NCI-H128 (cell line): ENCODE results near the gene PRKCA.
"Not testable (repeated sequence)": the region's sequence is repeated elsewhere in the genome, so short reads cannot be mapped to it uniquely, and the experiment has no call there.

ENCODE experiments used
- DNase-seq: peaks from one replicate; lab custom pipeline; 2025; ENCODE audit not compliant: unreplicated experiment; lab: John Stamatoyannopoulos, UW

PRKCA gene

GRCh38 chr17:66381701-66382362 is 79.4 kb downstream of the PRKCA start:
- no peak for DNase-seq

- DNase-seq = no peak
These were observed 80.9 kb downstream of the PRKCA start for GRCh38 chr17:66383333-66383732.

GRCh38 chr17:66386498-66387351 is 84.3 kb downstream of the PRKCA start:
- DNase-seq = no peak

DNA sequence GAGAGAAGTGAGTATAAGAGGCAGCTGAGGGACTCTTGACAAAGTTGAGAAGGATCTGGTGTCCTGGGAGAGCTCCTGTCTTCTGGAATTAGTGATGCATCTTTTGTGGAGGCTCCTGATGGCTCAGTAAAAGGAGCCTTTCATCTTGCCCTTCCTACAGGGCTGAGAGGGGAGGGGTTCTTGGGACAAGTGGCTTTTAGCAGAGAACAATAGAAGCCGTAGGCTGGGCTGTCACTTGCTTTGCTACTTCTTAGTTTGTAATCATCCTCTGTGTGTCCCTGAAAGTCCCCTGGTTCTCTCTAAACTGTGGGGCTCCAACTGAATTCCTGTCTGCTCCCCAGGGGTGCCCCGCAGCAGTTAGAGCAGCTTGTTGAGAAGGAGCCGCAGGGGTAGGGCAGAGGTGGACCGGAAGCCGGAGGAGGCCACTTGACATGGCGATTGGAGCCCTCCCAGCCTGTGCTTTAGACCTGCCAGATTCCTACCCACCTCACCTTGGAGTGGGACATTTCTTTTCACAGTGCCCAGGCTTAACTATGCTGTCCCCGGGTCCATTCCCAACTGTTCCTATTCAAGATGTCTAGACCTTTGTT is 85.1 kb downstream of the PRKCA start:
- no peak for DNase-seq

- no peak for DNase-seq
These were observed 90.5 kb downstream of the PRKCA start for GRCh38 chr17:66392783-66393437.

DNA sequence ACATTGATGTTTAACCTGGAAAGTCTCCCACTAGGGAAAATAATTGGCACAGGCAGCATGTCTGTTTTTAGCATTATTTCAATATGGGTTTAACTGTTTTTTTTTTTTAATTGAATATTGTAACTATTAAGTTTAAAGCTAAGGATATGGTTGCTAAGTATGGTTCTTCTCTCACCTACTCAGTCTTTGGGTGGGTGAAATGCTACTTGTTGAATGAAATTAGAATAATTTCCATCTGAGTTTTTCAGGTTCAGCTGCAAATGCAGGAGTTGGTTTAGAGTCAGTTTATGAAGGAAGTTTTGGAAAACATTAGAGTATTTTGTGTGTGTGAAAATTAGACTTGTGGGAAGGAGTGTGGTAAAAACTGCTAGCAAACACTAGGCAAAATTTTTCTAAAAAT is 93.5 kb downstream of the PRKCA start:
- DNase-seq = no peak

DNA sequence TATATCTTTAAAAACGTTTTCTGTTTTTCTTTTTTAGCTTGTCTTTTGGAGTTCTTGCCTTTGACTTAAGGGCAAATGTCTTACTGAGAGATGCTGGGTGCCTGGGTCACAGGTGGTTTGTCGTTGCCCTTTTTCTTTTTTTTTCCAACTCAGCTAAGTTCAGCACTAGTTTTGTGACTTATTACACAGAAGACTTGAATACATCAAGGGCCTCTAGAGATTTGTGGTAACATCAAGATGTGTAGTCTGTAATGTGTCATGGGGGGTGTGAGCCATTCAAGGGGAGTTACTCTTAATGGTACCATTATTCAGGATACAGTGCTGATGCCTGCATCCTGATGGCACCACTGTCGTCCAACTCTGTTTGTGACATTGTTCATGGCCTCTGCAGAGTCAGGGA is 95.1 kb downstream of the PRKCA start:
- DNase-seq = no peak

- DNase-seq = no peak
These were observed 95.6 kb downstream of the PRKCA start for GRCh38 chr17:66398059-66398458.

GRCh38 chr17:66398617-66399016 is 96.2 kb downstream of the PRKCA start:
- no peak for DNase-seq

DNA sequence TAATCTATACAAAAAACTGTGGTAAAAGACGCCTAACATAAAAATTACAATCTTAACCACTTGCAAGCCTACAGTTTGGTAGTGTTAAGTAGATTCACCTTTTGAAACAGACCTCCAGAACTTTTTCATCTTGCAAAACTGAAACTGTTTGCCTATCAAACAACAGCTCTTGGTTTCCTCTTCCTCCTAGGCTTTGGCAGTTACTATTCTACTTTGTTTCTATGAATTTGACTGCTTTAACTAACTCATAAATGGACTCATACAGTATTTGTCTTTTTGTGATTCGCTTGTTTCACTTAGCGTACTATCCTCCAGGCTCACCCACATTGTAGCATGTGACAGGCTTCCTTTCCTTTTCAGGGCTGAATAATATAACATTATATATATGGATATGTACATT is 97.0 kb downstream of the PRKCA start:
- DNase-seq = no peak

- DNase-seq = not testable (repeated sequence)
These were observed 97.8 kb downstream of the PRKCA start for GRCh38 chr17:66400041-66400688.

DNA sequence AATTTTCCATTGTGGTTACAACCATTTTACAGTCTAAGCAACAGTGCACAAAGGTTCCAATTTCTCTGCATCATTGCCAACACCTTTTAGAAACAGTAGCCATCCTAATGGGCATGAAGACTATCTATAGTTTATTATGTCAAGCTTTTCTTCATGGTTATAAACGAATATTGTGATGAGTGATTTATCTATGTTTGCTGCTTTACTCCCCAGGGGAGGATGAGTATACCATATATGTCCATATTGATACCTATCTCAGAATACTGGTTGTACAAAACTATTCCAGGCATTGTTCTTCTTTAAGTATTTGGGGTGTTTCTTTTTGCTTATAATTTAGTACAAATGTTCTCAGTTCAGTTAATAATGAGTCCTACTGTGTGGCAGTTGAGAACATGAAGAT is 98.3 kb downstream of the PRKCA start:
- no peak for DNase-seq

DNA sequence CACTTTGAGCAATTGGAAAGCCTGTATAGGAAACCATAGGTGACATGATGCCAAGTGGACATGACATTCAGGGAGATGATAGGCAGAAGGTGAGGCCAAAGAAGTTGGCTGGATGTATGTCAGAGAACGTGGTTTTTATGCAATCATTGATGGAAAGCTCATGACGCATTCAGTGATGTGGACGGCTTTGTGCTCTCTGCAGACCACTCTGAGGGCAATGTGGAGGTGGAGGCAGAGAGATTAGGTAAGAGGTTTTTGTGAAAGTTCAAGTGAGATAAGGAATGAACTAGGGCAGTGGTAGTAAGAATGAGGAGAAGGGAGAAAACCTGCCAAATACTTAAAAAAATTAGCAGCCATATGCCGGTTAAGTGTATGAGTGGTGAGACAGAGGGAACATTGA is 99.0 kb downstream of the PRKCA start:
- DNase-seq = no peak

DNA sequence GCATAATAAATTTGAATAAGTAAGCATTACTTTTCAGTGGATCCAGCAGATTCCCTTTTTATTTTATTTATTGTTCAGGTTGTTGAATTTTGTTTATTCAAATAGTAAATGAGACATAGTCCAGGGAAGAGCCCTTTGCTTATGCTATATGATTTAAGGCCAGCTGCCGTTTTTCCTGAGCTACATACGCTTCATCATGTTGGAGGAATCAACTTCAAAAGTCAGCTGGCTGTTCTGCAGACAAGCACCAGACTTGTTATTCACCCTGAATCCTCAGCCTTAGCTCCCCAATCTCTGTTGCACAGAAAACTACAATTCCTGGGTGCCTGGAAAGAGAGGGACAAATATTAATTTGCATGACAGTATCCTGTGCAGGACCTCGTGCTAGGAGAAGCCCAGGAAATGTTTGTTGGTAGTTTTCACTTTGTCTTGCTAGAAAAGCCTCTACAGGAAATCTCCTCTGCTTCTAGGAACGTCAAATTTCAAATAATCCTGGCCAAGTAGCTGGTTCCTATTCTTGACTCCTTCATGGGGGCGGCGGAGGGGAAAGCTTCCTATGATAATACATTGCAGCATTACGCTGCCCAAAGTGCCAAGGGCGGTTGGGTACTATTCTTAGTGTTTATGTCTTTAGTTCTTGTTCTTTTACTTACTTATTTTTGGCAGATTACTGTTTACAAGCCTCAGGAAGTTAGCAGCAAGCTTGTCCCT is 101.6 kb downstream of the PRKCA start:
- DNase-seq = no peak

DNA sequence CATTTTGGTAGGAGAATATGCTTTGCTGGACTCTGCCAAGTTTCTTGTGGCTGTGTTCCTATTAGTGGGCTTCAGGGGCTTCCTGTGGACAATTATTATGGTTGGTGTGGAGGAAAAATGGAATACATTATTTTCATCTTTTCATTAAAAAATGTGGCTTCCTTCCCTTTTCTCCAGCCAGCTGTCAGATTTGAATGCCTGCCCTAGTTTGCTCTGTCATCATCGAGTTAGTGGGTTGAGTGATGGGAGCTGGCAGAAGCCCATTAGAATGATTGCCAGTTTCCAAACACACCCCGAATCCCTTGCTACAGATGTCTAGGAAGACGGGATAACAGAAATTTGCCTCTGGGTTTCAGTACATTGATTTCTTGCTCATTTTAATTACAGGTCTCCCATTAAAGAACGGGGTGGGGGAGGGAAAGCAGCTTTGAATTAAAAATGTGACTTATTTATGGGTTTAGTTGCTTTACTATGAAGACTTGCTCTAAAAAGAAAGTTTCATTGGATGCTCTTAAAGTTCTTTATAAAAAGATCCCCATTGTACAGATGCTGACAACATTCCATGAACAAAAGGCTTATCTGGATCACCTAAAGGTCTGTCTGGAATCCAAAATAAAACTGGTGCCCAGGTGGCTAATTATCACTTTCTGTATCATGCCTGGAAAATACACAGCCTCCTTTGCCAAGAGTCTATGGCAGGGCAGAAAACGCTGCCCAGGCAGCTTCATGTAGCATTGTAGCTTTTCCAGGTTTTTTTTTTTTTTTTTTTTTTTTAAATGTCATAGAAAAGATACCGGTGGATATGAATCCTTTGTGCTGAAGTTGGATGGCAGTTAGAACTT is 103.6 kb downstream of the PRKCA start:
- DNase-seq = no peak

- no peak for DNase-seq
These were observed 104.6 kb downstream of the PRKCA start for GRCh38 chr17:66406701-66407644.

DNA sequence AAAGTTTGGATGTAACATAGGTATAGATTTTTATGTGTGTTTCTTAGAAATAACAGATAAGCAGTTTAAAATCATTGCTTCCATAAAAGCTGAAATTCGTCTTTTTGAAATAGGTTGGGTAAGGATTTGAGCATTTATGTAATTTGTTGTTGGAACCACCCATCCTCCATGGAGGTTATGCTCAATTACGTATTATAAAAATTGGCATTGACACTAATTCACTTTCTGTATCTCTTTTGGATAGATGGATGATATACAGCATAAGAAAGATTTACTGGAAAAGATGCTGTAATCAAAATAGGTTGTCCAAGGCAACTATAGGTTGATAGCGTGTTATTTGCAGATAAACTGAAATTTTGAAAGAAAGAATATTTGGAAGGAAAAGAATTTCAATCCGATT is 105.5 kb downstream of the PRKCA start:
- DNase-seq = no peak

GRCh38 chr17:66411520-66411919 is 109.1 kb downstream of the PRKCA start:
- no peak for DNase-seq
